AG20443 (cell line): ENCODE measurements around the gene PODXL2.
"Not testable (repeated sequence)": the region's sequence is repeated elsewhere in the genome, so short reads cannot be mapped to it uniquely, and the experiment has no call there.

Experiments used
- DNase-seq: peaks from one replicate; pipeline ENCODE4 v3.0.0; 2012; ENCODE audit warnings: low spot score, mixed read lengths

Gene PODXL2

DNA sequence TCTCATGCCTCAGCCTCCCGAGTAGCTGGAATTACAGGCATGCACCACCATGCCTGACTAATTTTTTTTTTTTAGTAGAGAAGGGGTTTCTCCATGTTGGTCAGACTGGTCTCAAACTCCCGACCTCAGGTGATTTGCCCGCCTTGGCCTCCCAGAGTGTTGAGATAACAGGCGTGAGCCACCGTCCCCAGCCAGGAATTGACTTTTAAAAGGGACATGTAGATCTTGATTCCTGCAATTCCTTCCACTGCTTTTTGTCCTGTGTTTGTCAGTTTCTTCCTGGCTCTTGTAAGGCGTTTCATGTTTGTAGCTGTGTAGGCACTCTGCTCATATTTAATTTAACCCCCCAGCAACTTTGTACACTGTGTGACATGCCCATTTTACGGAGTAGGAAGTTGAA lies 23.4 kb upstream of the PODXL2 start:
- DNase-seq, result not testable (repeated sequence)

GRCh38 chr3:127606086-127606805 lies 22.7 kb upstream of the PODXL2 start:
- no peak for DNase-seq

- no peak for DNase-seq
Measured at GRCh38 chr3:127606981-127607595, 21.9 kb upstream of the PODXL2 start.

DNA sequence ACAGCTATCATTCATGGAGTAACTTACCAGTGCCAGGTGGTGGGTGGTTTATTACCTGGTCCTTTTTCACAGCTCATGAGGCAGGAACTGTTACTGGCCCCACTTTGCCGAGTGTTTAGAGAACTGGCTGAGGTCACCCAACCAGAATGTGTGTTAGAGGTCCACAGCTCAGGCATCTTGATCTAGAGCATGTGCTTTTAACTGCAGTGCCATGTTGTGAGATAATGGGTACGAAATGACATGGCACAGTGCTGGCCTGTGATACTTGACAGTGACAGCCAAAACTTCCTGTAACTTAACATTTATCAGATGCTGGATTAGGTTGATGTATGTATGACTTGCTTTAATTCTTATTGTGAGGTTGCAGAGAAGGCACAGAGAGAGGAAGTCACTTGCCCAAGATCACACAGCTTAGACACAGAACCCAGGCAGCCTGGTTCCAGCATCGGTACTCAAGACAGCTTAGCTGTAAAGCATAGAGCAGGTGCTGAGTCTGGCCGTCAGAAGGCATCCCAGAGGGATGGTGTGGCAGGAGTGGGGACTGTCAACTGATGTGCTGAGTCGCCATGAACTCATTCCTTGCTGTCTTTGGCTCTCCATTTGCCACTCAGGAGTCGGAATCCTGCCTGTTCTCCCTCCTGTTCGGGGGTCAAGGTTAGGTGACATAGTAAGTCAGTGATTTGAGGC lies 21.2 kb upstream of the PODXL2 start:
- no peak for DNase-seq

- no peak for DNase-seq
Measured at GRCh38 chr3:127608362-127608718, 20.6 kb upstream of the PODXL2 start.

DNA sequence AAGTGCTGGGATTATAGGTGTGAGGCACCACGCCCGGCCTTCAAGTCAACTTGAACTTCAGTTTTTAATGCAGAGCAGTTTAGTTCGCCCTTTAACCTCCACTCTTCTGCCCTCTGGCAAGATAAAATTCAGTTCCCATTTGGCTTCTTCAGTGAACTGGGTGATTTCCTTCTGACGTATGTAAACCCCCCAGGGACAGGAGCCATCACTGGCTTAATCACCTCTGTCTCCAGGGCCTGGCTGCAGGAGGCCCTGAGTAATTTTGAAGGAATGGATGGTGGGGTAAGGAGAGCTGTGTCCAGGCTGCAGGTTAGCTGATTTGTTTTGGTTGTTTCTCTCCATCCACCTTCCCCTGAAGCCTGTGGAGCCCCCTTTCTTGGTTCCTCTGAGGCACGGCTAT lies 18.9 kb upstream of the PODXL2 start:
- no peak for DNase-seq

- no peak for DNase-seq
Measured at GRCh38 chr3:127611251-127611650, 17.7 kb upstream of the PODXL2 start.

DNA sequence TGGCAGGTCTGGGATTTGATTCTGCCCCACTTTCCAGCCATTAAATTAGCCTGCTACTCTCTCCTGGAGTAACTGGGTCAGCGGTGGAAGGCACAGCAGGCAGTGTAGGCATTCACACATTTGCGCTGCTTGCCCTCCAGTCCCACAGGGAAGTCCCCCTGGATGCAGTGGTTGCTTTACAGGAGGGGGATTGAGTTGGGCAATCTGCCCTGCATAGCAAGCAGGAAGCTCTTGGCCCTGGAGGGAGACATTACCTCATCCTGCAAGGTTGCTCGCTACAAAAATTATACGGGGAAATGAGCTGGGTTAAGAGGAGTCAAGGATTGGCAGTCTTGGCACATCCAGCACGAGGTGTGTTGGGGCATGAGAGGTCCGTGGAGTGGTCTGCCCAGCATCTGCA lies 16.0 kb upstream of the PODXL2 start:
- no peak for DNase-seq

DNA sequence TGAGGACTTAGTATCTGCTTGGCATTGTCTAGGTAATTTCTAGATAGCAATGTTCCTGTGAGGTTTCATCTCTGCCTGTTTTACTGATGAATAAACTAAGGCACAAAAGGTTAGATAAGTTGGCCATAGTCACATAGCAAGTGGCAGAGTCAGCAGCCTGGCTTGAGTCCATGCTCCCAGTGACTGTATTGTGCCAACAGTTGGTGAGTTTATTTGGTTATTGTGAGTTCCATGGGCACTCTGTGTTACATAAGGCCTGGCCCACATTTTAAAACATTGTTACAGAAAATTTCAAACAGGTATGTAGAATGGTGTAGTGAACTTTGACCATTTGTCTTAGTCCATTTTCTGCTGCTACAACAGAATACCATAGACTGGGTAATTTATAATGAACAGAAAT lies 15.6 kb upstream of the PODXL2 start:
- DNase-seq, result no peak

DNA sequence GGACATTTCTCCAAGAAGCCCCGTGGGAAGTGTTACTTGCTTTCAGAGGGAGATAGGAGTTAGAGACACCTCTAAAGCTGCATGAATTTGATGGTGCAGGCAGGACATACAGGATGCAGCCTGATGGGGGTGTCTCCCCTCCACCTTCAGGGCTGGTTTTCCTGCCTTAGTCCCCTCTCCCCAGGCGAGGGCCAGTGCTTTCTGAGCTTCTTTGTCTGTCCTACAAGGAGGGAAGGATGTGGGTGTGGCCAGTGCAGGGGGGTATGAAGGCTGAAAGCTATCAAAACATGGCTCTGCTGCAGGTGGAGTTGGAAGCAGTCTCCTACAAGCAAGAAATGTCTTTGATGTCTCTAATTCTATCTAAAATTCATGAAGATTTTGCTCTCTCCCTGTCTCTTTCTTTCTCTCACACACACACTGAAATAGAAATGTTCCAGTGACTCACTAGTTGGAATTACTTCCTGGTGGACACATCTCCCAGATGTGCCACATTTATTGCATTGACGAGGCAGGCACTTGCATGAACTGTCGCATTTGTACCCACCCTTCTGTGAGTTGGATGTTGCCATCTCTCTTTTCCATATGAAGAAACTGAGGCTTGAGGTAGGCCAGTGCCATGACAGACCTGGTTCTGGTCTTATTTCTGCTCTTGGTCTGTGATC lies 13.9 kb upstream of the PODXL2 start:
- peak; percentile 36 for DNase-seq

GRCh38 chr3:127615631-127616305 lies 13.2 kb upstream of the PODXL2 start:
- no peak for DNase-seq

DNA sequence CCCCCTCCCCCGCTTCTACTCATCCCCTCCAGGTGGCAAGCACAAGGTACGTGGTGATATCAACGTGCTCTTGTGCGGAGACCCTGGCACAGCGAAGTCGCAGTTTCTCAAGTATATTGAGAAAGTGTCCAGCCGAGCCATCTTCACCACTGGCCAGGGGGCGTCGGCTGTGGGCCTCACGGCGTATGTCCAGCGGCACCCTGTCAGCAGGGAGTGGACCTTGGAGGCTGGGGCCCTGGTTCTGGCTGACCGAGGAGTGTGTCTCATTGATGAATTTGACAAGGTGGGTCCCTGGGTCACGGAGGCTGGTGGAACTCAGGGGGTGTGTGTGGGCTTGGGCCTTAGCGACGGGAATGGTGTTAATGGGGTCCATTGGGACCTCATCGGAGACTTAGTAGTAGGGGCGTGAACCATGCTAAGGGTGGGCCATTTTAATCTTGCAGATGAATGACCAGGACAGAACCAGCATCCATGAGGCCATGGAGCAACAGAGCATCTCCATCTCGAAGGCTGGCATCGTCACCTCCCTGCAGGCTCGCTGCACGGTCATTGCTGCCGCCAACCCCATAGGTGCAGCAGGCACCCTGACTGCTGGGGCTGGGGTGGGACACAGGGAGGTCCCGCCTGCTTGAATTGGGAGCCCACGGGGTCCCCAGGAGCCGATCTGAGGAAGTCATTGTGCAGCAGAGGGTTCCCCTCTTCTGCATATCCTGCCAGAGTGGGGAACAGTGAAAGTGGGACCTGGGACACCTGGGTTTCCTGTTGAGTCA lies 12.0 kb upstream of the PODXL2 start:
- DNase-seq, result no peak

DNA sequence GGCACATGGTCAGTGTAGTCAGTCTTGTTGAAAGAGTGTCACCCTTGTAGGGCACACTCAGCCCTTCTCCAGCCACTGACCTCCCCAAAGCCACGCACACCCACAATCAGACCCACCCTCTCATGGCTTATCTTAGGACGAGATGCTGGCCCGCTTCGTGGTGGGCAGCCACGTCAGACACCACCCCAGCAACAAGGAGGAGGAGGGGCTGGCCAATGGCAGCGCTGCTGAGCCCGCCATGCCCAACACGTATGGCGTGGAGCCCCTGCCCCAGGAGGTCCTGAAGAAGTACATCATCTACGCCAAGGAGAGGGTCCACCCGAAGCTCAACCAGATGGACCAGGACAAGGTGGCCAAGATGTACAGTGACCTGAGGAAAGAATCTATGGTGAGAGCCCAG lies 10.1 kb upstream of the PODXL2 start:
- DNase-seq, result no peak

GRCh38 chr3:127620637-127621375 lies 8.2 kb upstream of the PODXL2 start:
- DNase-seq, result no peak

DNA sequence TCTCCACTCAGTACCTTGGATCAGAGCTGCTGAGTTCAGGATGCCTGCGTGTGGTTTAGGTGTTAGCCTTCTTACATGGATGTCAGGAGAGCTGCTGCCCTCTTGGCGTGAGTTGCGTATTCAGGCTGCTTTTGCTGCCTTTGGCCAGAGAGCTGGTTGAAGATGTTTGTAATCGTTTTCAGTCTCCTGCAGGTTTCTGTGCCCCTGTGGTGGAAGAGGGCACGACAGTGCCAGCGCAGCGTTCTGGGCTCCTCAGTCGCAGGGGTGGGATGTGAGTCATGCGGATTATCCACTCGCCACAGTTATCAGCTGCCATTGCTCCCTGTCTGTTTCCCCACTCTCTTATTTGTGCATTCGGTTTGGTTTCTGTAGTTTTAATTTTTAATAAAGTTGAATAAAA lies 7.0 kb upstream of the PODXL2 start:
- no peak for DNase-seq

GRCh38 chr3:127622772-127623576 lies 6.0 kb upstream of the PODXL2 start:
- DNase-seq, result no peak

GRCh38 chr3:127624063-127624462 lies 4.9 kb upstream of the PODXL2 start:
- DNase-seq, result no peak

DNA sequence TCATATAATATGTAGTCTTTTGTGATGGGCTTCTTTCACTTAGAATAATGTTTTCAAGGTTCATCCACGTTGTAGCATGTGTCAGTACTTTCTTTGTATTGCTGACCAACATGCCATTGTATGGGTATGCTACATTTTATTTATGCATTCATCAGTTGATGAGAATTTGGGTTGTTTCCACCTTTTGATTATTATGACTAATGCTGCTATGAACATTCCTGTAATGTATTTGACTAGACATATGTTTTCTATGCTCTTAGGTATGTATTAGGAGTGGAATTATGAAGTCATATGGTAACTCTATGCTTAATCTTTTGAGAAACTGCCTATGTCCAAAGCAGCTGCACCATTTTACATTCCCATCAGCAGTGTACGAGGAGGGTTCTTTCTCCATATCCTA lies 3.2 kb upstream of the PODXL2 start:
- no peak for DNase-seq

GRCh38 chr3:127628426-127628787 lies 578 bp upstream of the PODXL2 start:
- DNase-seq, result no peak
